ENCODE results near the gene EMC8.

The EMC8 gene

DNA sequence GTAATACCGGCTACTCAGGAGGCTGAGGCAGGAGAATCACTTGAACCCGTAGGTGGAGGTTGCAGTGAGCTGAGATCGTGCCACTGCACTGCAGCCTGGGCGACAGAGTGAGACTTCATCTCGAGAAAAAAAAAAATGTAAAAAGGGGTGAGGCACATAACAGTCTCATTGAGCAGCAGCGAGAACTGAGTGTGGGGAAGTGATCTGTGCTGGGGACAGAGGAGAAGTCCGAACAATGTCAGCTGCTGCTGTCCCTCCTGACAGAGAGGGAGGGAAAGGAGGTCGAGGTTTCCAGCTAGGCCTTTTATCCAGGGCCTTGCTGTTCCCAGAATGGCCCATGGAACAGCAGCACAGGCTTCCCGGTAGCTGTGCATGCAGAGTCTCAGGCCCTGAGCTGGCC is 62.4 kb downstream of the EMC8 start:
- in situ Hi-C loops (cut with MboI; ENCODE audit: low sequenced_read_pairs): no loop called here

DNA sequence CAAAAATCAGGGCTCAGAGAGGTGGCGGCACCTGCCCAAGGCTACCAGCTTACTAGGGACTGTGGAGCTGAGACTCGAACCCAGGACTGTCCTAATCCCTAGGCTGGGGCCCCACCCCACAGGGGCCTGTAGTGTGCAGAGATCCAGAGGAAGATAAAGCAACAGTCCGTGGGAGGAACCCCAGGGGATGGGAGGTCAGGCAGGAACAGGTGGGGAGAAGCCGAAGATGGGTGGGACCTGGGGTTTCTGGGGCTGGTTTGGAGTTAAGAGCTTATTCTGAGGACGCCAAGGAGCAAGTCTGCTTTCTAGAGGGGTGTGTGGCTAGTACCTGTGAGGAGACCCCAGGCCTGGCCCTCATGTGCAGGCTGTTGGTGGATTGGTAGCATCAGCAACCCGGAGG is 63.4 kb downstream of the EMC8 start:
- in situ Hi-C loops (cut with MboI; ENCODE audit: low sequenced_read_pairs): no loop called here

DNA sequence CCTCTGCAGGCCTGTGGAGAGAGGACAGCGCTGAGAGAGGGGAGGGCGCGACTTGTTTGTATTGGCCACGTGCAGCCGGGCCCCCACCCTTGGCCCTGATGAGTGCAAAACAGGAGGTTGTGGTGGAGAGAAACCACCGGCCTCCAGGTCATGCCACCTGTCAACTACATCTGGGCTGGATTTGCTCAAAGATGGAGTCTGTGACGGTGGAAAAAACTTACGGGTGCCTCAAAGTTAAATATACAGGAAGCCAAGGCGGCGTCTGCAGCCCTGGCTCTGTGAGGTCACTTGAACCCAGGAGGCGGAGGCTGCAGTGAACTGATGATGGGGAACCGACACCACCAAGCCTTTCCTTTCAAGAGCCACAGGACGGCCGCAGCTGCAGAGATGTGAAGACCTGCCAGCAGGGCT is 64.1 kb downstream of the EMC8 start:
- in situ Hi-C loops (cut with MboI; ENCODE audit: low sequenced_read_pairs): no loop called here

DNA sequence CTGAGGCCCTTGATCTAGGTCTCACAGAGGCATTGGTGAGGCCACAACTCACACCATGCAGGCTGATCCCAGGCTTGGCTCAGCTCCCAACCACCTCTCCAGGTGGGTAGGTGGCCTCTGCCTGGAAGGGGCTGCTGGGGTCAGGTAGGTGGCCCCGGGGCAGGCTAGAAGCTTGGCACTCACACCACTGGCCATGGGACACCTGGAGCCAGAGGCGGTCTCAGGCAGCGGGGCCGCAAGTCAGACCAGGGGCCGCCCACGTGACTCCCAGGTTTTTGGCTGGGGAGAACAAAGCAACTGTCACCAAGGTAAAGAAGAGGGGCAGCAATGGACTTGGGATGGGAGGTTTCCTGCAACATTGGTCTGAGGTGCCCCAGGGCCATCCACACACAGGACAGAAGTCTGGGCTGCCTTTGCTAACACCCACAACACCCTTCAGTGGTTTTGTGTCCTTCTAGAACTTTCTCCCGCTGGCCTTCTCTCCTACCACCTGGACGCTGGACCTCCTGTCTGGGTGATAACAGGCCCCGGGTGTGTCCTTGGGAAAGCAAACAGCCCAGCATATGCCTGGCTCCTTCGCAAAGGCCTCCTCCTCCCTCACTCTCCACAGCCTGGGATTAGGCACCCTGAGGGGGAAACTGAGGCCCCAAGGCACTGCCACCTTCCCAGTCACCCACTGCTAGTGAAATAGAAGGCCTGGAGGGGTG is 64.9 kb downstream of the EMC8 start:
- in situ Hi-C loops (cut with MboI; ENCODE audit: low sequenced_read_pairs): no loop called here

DNA sequence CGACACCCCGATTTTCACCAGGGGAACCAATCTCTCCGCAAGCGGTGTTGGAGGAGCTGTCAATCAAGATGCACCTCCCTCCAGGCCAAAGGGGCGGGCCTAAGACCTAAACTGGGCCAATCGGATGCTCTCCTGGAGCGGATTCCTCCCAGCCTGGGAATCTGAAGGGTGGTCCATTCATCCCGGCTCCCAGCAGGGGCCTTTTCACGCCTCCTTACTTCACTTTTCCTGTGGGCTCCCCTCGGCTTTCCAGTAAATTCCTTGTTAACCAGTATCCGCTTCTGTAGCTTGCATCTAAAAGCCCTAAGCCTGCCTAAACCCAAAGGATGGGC is 65.5 kb downstream of the EMC8 start:
- in situ Hi-C loops (cut with MboI; ENCODE audit: low sequenced_read_pairs): no loop called here

DNA sequence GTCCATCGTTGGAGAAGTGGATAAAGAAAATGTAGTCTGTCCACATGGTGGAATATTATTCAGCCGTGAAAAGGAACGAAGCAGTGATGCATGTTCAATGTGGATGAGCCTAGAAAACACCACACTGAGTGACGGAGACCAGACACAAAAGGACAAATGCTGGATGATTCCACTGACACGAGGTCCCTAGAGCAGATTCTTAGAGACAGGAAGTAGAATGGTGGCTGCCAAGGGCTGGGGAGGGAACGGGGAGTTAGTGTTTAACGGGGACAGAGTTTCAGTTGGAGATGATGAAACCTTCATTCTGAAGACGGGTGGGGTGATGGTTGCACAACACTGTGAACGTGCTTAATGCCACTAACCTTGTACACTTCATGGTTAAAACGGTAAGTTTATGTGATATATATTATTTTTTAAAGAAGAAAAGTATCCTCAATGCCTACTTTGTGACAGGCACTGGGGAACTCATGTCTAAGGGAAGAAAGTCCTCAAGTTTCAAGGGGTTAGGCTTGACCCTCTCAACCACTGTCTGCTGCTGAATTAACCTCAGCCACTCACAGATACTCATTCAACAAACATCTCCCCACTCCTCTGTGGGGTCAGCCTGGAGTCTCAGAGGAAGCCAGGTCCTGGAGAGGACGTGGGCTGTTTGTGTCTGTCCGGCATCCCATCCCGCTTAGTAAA is 66.0 kb downstream of the EMC8 start:
- in situ Hi-C loops (cut with MboI; ENCODE audit: low sequenced_read_pairs): no loop called here

DNA sequence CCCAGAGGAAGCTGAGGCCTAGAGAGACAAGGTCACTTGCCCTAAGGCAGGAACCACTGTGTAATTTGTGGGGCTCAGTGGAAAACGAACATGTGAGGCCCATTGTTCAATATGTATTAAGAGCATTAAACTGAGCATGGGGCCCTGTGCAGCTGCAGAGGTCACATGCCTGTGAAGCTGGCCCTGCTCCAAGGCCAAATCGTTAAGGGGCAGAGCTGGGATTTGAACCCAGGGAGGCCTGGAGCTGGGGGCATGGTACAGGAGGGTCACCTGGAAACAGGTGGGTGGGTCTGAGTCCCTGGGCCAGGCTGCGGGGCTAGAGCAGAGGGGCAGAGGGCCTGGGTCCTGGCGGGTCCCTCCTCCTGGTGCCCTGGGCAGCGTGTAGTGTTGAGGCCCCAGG is 68.2 kb downstream of the EMC8 start:
- in situ Hi-C loops (cut with MboI; ENCODE audit: low sequenced_read_pairs): no loop called here

DNA sequence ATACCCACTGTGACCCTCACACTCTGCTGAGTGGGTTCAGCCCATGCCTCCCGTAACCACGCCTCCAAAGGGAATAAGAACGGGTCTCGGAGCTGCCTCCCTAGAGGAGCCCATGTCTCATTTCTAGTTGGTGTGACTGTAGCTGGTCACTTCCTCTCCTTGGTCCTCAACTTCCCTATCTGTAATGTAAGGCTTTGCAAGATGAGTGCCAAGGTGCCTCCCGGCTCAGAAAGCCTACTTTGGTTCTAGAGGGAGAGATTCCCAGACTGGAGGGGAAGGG is 69.2 kb downstream of the EMC8 start:
- in situ Hi-C loops (cut with MboI; ENCODE audit: low sequenced_read_pairs): no loop called here

DNA sequence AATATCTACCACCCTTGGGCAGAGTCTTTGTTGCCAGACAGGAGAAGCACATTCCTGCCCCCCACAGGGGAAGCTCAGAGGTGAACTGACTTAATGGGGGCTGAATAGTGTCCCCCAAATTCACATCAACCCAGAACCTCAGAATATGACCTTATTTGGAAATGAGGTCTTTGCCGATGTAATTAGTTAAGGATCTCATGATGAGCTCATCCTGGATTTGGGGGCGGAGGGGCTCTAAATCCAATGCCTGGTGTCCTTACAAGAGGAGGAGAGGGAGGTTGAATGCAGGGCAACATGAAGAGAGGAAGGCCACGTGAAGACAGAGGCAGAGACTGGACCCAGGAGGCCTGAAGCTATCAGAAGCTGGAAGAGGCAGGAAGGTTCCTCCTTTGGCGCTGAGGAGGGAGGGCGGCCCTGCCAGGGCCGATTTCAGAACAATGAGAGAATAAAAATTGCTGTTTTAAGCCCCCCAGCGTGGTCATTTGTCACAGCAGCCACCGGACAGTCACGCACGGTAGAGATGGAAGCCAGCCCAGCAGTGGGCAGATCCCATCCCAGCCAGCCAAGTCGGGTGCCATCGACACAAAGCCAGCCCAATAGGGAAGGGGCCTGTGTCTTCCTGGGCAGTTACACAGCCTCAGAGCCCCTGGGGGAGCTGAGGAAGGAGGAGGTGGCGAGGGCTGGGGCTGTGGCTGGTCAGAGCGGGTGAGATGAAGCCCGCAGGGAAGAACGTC is 69.7 kb downstream of the EMC8 start:
- in situ Hi-C loops (cut with MboI; ENCODE audit: low sequenced_read_pairs): no loop called here

DNA sequence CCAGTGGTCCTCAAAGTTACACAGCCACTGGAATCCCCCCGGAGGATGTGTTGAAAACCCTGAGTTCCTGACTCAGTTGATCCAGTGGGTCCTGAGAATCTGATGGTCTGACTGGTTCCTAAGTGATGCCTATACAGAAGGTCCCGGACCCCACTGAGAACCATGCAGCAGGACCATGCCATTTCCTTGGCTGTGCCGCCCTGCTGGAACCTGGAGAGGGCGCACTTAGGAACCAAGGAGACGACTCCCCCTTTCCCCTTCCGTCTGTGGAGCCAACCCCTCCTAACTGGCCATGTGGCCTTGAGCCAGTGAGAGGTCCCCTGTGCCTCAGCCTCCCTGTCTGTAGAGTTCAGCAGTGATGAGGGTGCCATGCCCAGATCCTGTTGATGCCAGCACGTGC is 70.5 kb downstream of the EMC8 start:
- in situ Hi-C loops (cut with MboI; ENCODE audit: low sequenced_read_pairs): no loop called here
